Embryonic facial prominence (tissue), 1 donor: ENCODE data around the gene ZNF865.

Experiments used
- DNase-seq: peaks from one replicate; pipeline ENCODE4 v3.0.0-alpha.2; 2016; ENCODE audit errors: extremely low spot score

ZNF865 gene

DNA sequence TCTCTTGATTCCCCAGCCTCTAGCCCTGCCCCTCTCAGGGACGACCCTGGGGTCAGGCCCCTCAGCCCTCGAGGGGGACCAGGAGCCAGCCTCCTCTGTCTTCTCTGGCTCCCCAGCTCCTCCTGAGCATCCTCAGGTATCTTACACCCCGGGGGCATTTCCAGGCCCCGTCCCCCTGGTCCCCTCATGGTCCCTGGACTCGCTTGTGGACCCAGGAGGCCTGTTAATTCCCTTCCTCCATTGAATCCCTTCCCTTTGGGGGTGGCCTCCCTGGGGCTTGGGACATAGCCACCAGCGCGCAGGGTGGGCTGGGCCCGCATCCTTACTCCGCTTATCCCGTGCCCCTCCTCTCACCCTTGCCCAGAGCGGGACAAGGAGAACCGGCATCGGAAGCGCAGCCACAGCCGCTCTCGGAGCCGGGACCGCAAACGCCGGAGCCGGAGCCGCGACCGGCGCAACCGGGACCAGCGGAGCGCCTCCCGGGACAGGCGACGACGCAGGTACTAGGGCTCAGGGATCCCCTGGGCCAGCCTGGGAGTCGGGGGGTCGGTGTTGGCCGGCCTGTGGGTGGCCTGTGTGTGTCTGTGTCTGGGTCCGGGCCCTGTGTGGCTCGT is 53.5 kb downstream of the ZNF865 start:
- no peak for DNase-seq

DNA sequence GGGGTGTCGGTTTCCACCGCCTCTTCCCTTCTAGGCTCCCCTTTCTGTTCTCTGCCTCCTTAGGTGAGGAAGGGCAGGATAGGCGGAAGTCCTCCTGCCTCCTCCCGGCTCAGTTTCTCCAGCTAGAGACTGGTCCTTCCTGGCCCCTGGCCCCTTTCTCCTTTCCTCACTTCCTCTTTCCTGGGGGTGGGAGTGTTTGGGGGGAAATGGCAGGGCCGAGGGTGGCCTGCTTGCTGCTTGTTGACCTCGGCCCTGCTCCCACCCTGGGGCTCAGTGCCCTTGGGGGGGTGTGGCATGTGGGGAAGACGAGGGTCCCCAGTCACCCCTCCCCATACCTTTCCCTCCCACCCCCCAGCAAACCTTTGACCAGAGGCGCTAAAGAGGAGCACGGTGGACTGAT is 54.4 kb downstream of the ZNF865 start:
- no peak for DNase-seq

DNA sequence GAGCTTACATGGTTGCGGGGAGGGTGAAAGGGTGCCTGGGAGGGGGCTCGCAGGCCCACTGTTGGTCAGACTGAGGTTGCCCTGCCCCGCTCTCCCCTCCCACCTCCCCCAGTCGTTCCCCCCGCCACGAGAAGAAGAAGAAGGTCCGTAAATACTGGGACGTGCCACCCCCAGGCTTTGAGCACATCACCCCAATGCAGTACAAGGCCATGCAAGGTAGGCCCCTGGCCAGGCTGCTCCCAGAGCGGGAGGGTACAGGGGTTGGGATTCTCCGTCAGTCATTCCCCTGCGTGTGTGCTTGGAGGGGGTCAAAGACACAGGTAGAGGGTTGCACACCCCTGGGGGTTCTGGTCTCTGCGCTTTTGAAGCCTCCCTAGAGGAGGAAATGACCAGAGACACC is 55.0 kb downstream of the ZNF865 start:
- DNase-seq, result no peak

DNA sequence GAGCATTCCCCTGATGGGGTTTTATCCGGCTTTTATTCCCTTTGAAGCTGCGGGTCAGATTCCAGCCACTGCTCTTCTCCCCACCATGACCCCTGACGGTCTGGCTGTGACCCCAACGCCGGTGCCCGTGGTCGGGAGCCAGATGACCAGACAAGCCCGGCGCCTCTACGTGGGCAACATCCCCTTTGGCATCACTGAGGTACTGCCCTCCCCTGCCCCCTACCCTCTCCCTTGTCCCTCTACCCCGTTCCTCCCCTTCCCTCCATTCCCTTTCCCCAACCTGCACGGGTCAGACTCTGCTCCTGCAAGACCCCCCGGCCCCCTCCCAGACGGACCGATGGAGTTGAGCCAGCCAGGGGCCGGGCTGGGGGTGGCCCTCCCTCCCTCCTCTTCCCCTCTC is 55.5 kb downstream of the ZNF865 start:
- no peak for DNase-seq

DNA sequence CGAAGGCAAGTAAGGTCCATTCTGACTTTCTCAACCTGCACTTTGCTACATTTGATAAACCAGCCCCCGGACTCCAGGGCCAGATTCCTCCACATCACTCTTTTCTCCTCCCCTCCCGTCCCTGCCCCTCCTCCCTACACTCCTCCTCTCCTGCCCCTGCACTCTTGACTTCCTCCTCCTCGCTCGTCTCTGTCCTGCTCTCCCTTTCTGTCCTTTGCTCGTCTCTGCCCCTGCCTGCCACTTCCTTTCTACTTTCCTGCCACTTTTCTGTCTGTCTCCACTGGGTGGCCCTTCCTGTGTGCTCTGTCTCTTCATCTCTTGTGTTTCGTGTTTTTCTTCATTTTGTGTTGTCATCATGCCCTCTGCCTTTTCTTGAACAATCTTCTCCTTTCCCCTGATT is 56.4 kb downstream of the ZNF865 start:
- no peak for DNase-seq

DNA sequence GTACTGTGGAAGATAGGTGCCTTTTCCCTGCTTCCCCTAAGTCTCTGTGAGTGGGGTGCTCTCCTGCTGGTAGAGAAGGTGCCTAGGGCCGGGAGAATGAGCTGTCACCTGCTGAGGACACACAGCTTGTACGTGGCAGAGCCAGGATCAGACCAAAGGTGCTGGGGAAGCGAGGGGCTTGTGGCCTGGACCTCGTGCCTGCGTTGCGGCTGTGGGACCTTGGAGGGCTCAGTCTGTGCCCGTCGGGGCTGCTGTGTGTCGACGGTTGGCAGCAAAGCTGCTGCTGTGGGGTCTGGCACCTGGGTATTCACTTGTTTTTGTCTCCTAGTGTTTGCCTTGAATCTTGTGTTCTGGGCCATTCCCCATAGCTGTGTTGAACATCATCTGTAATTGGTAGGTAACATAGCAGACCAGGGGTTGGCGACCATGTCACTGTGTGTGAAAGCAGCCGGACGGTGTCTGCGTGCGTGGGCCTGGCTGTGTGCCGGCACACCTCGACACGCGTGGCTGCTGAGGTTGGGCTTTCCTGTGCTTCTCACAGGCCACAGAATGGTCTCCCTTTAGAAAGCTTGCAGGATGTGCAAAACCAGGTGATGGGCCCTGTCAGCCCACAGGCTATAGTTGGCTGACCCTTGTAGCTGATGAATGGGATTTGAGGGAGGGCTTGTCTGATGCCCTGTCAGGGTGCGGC is 58.5 kb downstream of the ZNF865 start:
- no peak for DNase-seq

DNA sequence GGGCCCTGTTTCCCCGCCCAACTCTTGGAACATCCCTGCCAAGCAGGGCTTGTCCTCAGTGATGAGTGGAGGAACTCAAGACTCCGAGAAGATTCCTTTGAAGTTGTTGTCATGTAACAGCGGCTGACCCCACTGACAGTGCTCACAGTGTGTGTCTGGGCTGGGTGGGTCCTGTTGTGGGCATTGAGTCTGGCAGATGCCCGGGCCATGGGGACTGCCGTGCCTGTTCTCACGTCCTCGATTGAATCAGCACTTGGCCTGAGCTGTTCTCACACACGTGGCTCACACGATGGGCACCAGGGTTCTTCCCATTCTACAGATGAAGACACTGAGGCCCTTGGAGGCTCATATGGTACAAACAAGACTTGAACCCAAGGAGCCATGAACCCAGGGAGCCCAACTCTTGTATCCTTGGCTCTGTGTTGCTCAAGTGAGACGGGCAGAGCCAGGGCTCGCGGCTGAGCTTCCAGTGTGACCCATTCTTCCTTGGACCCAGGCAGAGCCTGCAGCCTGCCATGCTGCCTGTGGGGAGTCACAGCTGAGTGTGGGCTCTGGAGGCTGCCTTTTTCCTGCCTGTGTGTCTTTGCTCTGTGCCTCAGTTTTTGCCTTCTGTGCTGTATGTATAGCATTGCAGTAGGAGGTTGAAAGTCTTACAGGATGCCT is 61.0 kb downstream of the ZNF865 start:
- DNase-seq, result no peak
